Esophagus squamous epithelium (tissue), 4 donors: ENCODE results near the gene PERM1.
"Not testable (repeated sequence)": the region's sequence is repeated elsewhere in the genome, so short reads cannot be mapped to it uniquely, and the experiment has no call there.

Experiments used
- CTCF ChIP-seq, 6 experiments: fragments of 450-650 bp in 4 of 6; fragments of 200-600 bp in 2 of 6; sonication (generic) in 2 of 6; IDR thresholded peaks; one replicate each; pipeline ENCODE4 v1.5.1; 2016 to 2019; ENCODE audit warnings: antibody characterized with exemption in 6 of 6, mild to moderate bottlenecking in 4 of 6, moderate library complexity in 4 of 6
- POLR2A ChIP-seq, 4 donors: fragments of 450-650 bp; IDR thresholded peaks; one replicate each; pipeline ENCODE4 v1.6.1; 2017; ENCODE audit warnings: antibody characterized with exemption in 4 of 4, mild to moderate bottlenecking in 4 of 4, moderate library complexity in 3 of 4

DNA sequence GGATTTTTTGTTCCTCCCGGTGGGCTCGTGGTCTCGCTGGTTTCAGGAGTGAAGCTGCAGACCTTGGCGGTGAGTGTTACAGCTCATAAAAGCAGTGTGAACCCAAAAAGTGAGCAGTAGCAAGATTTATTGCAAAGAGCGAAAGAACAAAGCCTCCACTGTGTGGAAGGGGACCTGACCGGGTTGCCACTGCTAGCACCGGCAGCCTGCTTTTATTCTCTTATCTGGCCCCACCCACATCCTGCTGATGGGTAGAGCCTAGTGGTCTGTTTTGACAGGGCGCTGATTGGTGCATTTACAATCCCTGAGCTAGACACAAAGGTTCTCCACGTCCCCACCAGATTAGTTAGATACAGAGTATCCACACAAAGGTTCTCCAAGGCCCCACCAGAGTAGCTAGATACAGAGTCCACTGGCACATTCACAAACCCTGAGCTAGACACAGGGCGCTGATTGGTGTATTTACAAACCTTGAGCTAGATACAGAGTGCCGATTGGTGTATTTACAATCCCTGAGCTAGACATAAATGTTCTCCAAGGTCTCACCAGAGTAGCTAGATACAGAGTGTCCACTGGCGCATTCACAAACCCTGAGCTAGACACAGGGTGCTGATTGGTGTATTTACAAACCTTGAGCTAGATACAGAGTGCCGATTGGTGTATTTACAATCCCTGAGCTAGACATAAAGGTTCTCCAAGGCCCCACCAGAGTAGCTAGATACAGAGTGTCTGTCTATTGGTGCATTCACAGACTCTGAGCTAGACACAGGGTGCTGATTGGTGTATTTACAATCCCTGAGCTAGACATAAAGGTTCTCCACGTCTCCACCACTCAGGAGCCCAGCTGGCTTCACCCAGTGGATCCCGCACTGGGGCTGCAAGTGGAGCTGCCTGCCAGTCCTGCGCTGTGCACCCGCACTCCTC lies 35.8 kb upstream of the PERM1 start:
- TF ChIP-seq CTCF, POLR2A (IDR thresholded peaks at IDR 0.05): not testable (repeated sequence)
